GM12875 (cell line): ENCODE results near the gene DHCR24.

Experiments used
- H3K4me3 ChIP-seq: one replicate; pipeline ENCODE4 v1.5.1; 2011; ENCODE audit warnings: low read depth, low read length, control low read depth
- TF ChIP-seq, protein P1 (sequence below): IDR thresholded peaks from 2 replicates; pipeline ENCODE4 v1.5.1; 2011; ENCODE audit warnings: low read depth, mild to moderate bottlenecking, control low read depth, inconsistent platforms, low read length, moderate library complexity, borderline replicate concordance; ENCODE audit not compliant: insufficient read depth

The DHCR24 gene

GRCh38 chr1:54869173-54869851, 17.7 kb downstream of the DHCR24 start:
- TF ChIP-seq, protein P1, sequence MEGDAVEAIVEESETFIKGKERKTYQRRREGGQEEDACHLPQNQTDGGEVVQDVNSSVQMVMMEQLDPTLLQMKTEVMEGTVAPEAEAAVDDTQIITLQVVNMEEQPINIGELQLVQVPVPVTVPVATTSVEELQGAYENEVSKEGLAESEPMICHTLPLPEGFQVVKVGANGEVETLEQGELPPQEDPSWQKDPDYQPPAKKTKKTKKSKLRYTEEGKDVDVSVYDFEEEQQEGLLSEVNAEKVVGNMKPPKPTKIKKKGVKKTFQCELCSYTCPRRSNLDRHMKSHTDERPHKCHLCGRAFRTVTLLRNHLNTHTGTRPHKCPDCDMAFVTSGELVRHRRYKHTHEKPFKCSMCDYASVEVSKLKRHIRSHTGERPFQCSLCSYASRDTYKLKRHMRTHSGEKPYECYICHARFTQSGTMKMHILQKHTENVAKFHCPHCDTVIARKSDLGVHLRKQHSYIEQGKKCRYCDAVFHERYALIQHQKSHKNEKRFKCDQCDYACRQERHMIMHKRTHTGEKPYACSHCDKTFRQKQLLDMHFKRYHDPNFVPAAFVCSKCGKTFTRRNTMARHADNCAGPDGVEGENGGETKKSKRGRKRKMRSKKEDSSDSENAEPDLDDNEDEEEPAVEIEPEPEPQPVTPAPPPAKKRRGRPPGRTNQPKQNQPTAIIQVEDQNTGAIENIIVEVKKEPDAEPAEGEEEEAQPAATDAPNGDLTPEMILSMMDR = no peak
- H3K4me3 ChIP-seq = no peak overlapping the region

- TF ChIP-seq, protein P1 = no peak
- H3K4me3 ChIP-seq = no peak overlapping the region
Observed at GRCh38 chr1:54867717-54868057, 19.3 kb downstream of the DHCR24 start.

GRCh38 chr1:54866801-54867716, 19.9 kb downstream of the DHCR24 start:
- H3K4me3 ChIP-seq = no peak overlapping the region
- TF ChIP-seq, protein P1 = no peak

- H3K4me3 ChIP-seq = no peak overlapping the region
- TF ChIP-seq, protein P1 = no peak
Observed at GRCh38 chr1:54865238-54866073, 21.5 kb downstream of the DHCR24 start.

DNA sequence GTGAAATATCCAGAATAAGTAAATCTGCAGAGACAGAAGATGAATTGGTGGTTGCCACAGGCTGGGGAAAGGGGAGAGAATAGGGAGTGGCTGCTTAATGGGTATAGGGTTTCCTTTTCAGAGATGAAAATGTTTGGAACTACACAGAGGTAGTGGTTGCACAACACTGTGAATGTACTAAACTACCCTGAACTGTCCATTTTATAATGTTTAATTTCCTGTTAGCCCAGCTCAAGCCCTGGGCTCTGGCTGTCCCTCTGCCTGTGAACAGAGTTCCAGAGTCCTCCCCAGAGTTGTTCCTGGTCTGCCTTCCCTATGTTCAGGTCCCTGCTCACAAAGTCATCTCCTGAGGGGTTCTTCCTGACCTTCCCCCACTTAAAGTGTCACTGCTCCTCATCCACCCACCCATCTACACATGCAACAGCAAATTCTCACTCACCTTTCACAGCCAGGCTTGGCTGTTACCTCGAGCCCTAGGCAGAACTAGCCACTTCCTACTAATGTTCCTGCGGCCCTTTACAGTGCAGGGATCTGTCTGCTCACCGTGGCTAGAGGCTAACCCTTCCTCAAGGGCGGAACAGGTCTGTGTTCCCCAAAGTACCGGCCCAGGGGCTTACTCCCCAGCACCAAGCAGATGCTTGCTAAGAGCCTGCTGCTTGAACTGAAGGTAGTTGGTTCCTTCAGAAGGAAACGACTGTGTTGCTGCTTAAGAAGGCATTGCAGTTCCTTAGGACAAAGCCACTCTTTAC, 22.4 kb downstream of the DHCR24 start:
- no peak overlapping the region for H3K4me3 ChIP-seq
- TF ChIP-seq, protein P1 = no peak

DNA sequence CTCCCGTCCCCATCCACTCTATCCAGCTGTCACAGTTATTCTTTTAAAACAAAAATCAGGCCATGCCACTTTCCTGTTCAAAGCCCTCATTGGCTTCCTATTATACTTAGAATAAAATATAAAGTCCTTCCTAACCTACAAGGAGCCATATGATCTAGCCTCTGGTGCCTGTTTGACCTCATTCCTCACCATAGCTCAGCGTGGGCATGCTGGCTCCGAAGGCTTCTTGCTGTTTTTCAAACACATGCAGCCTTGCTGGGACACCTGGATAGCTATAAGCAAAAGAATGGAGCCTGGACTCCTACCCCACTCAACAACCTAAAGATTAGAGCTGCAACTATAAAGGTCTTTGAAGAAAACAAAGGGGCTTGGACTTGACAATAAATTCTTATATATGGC, 23.7 kb downstream of the DHCR24 start:
- TF ChIP-seq, protein P1 = no peak
- no peak overlapping the region for H3K4me3 ChIP-seq
